Measurements from ENCODE around the gene ALKBH7.

ALKBH7 gene

GRCh38 chr19:6378486-6378885 lies 5.9 kb downstream of the ALKBH7 start:
- Histone ChIP-seq H3K4me1 (ENCODE audit: control insufficient read depth in 2 of 2, insufficient read depth in 2 of 2, low read length in 2 of 2) (peaks cover 4 to 6% of the 10 kb centered on the region in 2 donors), H3K9ac (ENCODE audit: low read depth in 1 of 2, low read length in 2 of 2) (no peak overlapping the region), H3K27me3 (ENCODE audit: control insufficient read depth in 2 of 2, insufficient read depth in 2 of 2, low read length in 2 of 2) (no peaks in the 10 kb centered on the region), H3K9me3 (ENCODE audit: control insufficient read depth in 2 of 2, low read length in 2 of 2) (no peaks in the 10 kb centered on the region), H3K27ac (ENCODE audit: low read depth in 2 of 2, low read length in 2 of 2) (no peak overlapping the region), H3K36me3 (ENCODE audit: control insufficient read depth in 2 of 2, insufficient read depth in 2 of 2, low read length in 2 of 2) (peaks cover 42% of the 10 kb centered on the region in 2 donors), H3K4me3 (ENCODE audit: low read length in 2 of 2) (no peak overlapping the region)

- no peak overlapping the region for H3K27ac ChIP-seq (ENCODE audit: low read depth in 2 of 2, low read length in 2 of 2)
- H3K36me3 ChIP-seq (ENCODE audit: control insufficient read depth in 2 of 2, insufficient read depth in 2 of 2, low read length in 2 of 2) = peaks cover 43 to 46% of the 10 kb centered on the region in 2 donors
- no peaks in the 10 kb centered on the region for H3K27me3 ChIP-seq (ENCODE audit: control insufficient read depth in 2 of 2, insufficient read depth in 2 of 2, low read length in 2 of 2)
- no peaks in the 10 kb centered on the region for H3K4me1 ChIP-seq (ENCODE audit: control insufficient read depth in 2 of 2, insufficient read depth in 2 of 2, low read length in 2 of 2)
- no peak overlapping the region for H3K9ac ChIP-seq (ENCODE audit: low read depth in 1 of 2, low read length in 2 of 2)
- H3K9me3 ChIP-seq (ENCODE audit: control insufficient read depth in 2 of 2, low read length in 2 of 2) = no peaks in the 10 kb centered on the region
- H3K4me3 ChIP-seq (ENCODE audit: low read length in 2 of 2) = no peak overlapping the region
These were observed 7.2 kb downstream of the ALKBH7 start for GRCh38 chr19:6379744-6380143.

DNA sequence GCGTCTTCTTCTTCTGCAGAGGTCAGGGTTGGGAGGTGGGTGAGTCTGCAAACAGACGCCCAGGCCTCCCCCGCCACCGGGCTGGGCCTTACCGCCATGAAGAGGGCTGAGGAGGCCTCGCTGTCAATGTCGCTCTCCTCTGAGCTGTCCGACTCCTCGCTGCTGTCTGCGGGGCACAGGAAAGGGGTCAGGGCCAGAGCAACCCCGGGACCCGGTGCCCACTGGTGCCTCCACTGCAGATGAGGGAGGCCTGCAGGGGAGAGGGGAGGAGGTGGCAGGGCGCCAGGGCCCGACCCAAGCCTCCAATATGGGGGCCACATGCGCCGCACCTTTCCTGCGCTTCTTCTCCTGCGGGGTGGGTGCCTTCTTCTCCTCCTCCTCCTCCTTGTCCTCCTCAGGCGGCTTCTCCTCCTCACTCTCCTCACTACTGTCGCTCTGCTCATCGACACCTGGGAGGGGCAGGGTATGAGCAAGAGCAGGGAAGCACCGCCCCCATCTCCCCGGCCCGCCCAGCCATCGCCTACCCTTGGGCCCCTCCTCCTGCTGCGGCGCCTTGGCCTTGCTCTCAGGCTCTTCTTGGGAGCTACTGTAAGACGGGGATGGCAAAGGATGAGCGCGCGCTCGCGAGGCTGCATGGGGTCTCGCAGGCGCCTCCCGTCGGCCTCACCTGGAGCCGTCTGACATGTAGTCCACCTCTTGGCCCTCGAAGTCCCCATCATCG lies 8.6 kb downstream of the ALKBH7 start:
- Histone ChIP-seq H3K36me3 (ENCODE audit: control insufficient read depth in 2 of 2, insufficient read depth in 2 of 2, low read length in 2 of 2) (peaks cover 36 to 50% of the 10 kb centered on the region in 2 donors), H3K9me3 (ENCODE audit: control insufficient read depth in 2 of 2, low read length in 2 of 2) (no peaks in the 10 kb centered on the region), H3K27me3 (ENCODE audit: control insufficient read depth in 2 of 2, insufficient read depth in 2 of 2, low read length in 2 of 2) (no peaks in the 10 kb centered on the region), H3K9ac (ENCODE audit: low read depth in 1 of 2, low read length in 2 of 2) (no peak overlapping the region), H3K4me3 (ENCODE audit: low read length in 2 of 2) (no peak overlapping the region), H3K4me1 (ENCODE audit: control insufficient read depth in 2 of 2, insufficient read depth in 2 of 2, low read length in 2 of 2) (no peaks in the 10 kb centered on the region), H3K27ac (ENCODE audit: low read depth in 2 of 2, low read length in 2 of 2) (no peak overlapping the region)

DNA sequence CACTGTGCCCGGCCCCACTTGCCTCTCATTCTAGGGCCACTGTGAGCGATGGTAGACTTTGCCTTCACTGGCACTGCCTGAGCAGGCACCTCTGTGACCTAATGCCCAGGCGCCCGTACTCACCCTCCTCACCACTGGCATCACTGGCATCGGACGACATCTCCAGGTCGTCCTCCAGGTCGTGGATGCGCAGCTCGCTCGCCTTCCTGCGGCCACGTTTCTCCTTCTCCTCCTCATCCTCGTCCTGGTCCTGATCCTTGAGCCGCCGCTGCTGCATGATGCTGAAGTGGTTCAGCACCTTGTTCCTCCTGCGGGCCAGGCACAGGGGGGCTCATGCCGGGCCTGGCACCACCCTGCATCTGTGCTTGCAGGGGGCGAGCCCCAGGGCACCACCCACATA lies 10.6 kb downstream of the ALKBH7 start:
- H3K4me3 ChIP-seq (ENCODE audit: low read length in 2 of 2) = no peak overlapping the region
- no peaks in the 10 kb centered on the region for H3K4me1 ChIP-seq (ENCODE audit: control insufficient read depth in 2 of 2, insufficient read depth in 2 of 2, low read length in 2 of 2)
- peaks cover 49 to 63% of the 10 kb centered on the region in 2 donors for H3K36me3 ChIP-seq (ENCODE audit: control insufficient read depth in 2 of 2, insufficient read depth in 2 of 2, low read length in 2 of 2)
- H3K9me3 ChIP-seq (ENCODE audit: control insufficient read depth in 2 of 2, low read length in 2 of 2) = no peaks in the 10 kb centered on the region
- no peaks in the 10 kb centered on the region for H3K27me3 ChIP-seq (ENCODE audit: control insufficient read depth in 2 of 2, insufficient read depth in 2 of 2, low read length in 2 of 2)
- H3K9ac ChIP-seq (ENCODE audit: low read depth in 1 of 2, low read length in 2 of 2) = no peak overlapping the region
- no peak overlapping the region for H3K27ac ChIP-seq (ENCODE audit: low read depth in 2 of 2, low read length in 2 of 2)

GRCh38 chr19:6384381-6384780 lies 11.8 kb downstream of the ALKBH7 start:
- Histone ChIP-seq H3K27ac (ENCODE audit: low read depth in 2 of 2, low read length in 2 of 2) (no peak overlapping the region), H3K4me3 (ENCODE audit: low read length in 2 of 2) (no peak overlapping the region), H3K36me3 (ENCODE audit: control insufficient read depth in 2 of 2, insufficient read depth in 2 of 2, low read length in 2 of 2) (peaks cover 59 to 73% of the 10 kb centered on the region in 2 donors), H3K27me3 (ENCODE audit: control insufficient read depth in 2 of 2, insufficient read depth in 2 of 2, low read length in 2 of 2) (no peaks in the 10 kb centered on the region), H3K9me3 (ENCODE audit: control insufficient read depth in 2 of 2, low read length in 2 of 2) (no peaks in the 10 kb centered on the region), H3K9ac (ENCODE audit: low read depth in 1 of 2, low read length in 2 of 2) (no peak overlapping the region), H3K4me1 (ENCODE audit: control insufficient read depth in 2 of 2, insufficient read depth in 2 of 2, low read length in 2 of 2) (no peaks in the 10 kb centered on the region)

DNA sequence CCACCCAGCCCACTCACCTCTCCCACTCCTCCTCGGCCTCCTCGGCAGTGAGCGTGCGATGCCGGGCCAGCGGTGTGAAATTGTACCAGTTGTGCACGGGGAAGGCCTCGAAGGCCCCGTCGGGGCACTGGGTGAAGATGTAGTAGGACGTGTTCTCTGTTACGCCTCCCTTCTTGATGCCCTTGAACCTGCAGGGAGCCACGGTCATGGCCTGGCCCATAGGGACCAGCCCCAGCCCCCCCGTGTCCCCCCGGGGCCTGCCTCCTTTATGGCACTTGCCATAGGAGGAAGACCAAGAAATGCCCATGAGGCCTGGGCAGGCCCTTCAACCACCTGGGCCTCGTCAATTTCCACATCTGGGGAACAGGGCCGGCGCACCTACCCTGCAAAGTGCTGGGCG lies 14.8 kb downstream of the ALKBH7 start:
- no peaks in the 10 kb centered on the region for H3K27me3 ChIP-seq (ENCODE audit: control insufficient read depth in 2 of 2, insufficient read depth in 2 of 2, low read length in 2 of 2)
- no peaks in the 10 kb centered on the region for H3K9me3 ChIP-seq (ENCODE audit: control insufficient read depth in 2 of 2, low read length in 2 of 2)
- peaks cover 40 to 57% of the 10 kb centered on the region in 2 donors for H3K36me3 ChIP-seq (ENCODE audit: control insufficient read depth in 2 of 2, insufficient read depth in 2 of 2, low read length in 2 of 2)
- H3K27ac ChIP-seq (ENCODE audit: low read depth in 2 of 2, low read length in 2 of 2) = no peak overlapping the region
- no peak overlapping the region for H3K9ac ChIP-seq (ENCODE audit: low read depth in 1 of 2, low read length in 2 of 2)
- H3K4me1 ChIP-seq (ENCODE audit: control insufficient read depth in 2 of 2, insufficient read depth in 2 of 2, low read length in 2 of 2) = peaks cover 4% of the 10 kb centered on the region in 2 donors
- no peak overlapping the region for H3K4me3 ChIP-seq (ENCODE audit: low read length in 2 of 2)

DNA sequence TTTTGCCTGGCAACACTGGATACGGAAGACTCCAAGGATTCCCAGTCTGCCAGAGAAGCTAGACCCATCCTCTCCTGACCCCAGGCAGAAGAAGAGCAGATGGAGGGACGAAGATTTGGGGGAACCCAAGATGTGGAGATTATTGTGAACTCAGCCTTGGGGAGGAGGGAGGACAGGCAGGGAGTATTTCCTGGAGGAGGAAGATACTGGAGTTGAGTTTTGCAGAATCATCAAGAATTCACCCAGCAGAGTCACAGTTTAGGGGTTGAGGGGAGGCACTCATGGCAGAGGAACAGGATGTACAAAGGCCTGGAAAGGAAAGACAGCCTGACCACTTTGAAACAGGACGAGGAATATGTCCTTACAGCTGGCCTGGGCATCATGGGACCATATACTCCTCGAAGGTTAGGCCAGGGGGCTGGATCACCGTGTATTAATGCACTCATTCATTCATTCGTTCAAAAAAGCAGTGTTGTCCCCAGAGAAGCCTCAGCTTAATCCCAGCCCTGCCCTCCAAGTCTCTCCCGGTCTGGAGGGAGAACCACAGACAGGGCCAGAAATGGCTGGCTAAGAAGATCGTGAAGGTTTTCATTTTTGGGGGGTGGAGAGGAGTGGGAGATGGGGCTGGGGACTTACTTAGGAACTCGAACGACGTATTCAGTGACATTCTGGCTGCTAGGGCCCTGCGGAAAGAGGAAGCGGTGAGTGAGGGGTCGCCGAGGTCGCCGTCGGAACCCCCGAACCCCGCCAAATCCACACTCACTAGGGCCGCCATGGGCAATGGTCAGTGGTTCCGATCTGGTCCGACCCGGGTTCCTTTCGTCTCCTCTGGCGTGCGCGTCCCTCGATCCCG lies 19.9 kb downstream of the ALKBH7 start:
- H3K27me3 ChIP-seq (ENCODE audit: control insufficient read depth in 2 of 2, insufficient read depth in 2 of 2, low read length in 2 of 2) = no peaks in the 10 kb centered on the region
- H3K27ac ChIP-seq (ENCODE audit: low read depth in 2 of 2, low read length in 2 of 2) = peak overlapping the region; percentile 95 to 98
- peak overlapping the region; percentile 85 to 86 for H3K9ac ChIP-seq (ENCODE audit: low read depth in 1 of 2, low read length in 2 of 2)
- no peaks in the 10 kb centered on the region for H3K9me3 ChIP-seq (ENCODE audit: control insufficient read depth in 2 of 2, low read length in 2 of 2)
- peak overlapping the region; percentile 84 to 92 for H3K4me3 ChIP-seq (ENCODE audit: low read length in 2 of 2)
- peaks cover 23 to 25% of the 10 kb centered on the region in 2 donors for H3K36me3 ChIP-seq (ENCODE audit: control insufficient read depth in 2 of 2, insufficient read depth in 2 of 2, low read length in 2 of 2)
- H3K4me1 ChIP-seq (ENCODE audit: control insufficient read depth in 2 of 2, insufficient read depth in 2 of 2, low read length in 2 of 2) = peaks cover 11 to 12% of the 10 kb centered on the region in 2 donors

DNA sequence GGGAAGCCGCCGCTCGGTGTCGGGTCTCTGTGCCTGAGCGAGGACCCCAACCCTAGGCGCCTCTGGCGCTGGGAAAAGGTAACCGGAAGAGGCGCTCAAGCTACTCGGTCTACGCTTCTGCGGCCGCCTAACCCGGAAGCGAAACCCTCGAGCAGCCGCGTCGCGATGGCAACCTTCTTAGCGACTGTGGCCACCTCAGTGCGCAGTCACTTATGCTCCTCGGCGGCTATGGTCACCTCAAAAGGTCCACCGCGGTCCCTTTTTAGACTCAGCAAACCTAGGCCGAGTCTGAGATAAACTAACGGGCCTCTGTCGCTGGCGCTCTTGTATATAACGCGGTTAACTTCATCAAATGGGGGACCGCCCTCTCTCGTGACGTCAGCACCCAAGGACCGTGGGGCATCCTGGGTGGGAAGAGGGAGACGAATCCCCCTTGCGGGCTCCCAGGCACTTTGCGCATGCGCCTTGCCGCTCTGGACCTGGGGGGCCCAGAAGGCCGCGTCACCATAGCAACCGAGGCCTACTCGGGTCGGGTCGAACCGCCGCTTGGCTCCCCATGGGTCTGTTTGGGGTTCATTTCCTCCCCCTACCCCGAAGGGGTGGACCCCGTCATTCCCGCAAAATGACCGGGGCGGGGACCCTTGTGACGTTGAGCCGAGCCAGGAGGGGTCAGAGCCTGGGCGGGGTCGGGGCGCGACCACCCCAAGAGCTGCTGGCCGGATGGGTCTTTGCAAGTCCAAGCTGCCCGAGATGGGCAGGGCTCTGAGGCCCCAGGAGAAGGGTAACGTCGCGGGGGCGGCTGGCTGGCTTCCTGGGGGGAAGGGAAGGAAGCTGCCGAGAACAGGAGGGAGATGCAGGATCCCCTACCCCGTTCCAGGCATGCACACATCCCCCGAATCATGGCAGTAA lies 20.7 kb downstream of the ALKBH7 start, which contains the start of gene GTF2F1:
Gene GTF2F1 (minus strand): TSS at position 91 of the 909 bp plus-strand sequence. CDS start 169 bp downstream, outside the sequence.
- Histone ChIP-seq H3K27ac (ENCODE audit: low read depth in 2 of 2, low read length in 2 of 2) (peak within 1 kb of the TSS; percentile 95 to 98), H3K4me1 (ENCODE audit: control insufficient read depth in 2 of 2, insufficient read depth in 2 of 2, low read length in 2 of 2) (peaks cover 11 to 12% of the 10 kb centered on the region in 2 donors), H3K9me3 (ENCODE audit: control insufficient read depth in 2 of 2, low read length in 2 of 2) (no peaks in the 10 kb centered on the region), H3K4me3 (ENCODE audit: low read length in 2 of 2) (peak within 1 kb of the TSS; percentile 84 to 92), H3K27me3 (ENCODE audit: control insufficient read depth in 2 of 2, insufficient read depth in 2 of 2, low read length in 2 of 2) (no peaks in the 10 kb centered on the region), H3K36me3 (ENCODE audit: control insufficient read depth in 2 of 2, insufficient read depth in 2 of 2, low read length in 2 of 2) (peaks cover 16 to 19% of the 10 kb centered on the region in 2 donors), H3K9ac (ENCODE audit: low read depth in 1 of 2, low read length in 2 of 2) (peak within 1 kb of the TSS; percentile 85 to 86)

- peaks cover 10 to 13% of the 10 kb centered on the region in 2 donors for H3K36me3 ChIP-seq (ENCODE audit: control insufficient read depth in 2 of 2, insufficient read depth in 2 of 2, low read length in 2 of 2)
- no peaks in the 10 kb centered on the region for H3K9me3 ChIP-seq (ENCODE audit: control insufficient read depth in 2 of 2, low read length in 2 of 2)
- H3K4me1 ChIP-seq (ENCODE audit: control insufficient read depth in 2 of 2, insufficient read depth in 2 of 2, low read length in 2 of 2) = peaks cover 11 to 12% of the 10 kb centered on the region in 2 donors
- H3K27ac ChIP-seq (ENCODE audit: low read depth in 2 of 2, low read length in 2 of 2) = peak overlapping the region; percentile 95 to 98
- H3K27me3 ChIP-seq (ENCODE audit: control insufficient read depth in 2 of 2, insufficient read depth in 2 of 2, low read length in 2 of 2) = no peaks in the 10 kb centered on the region
- H3K4me3 ChIP-seq (ENCODE audit: low read length in 2 of 2) = peak overlapping the region; percentile 84 to 92
- H3K9ac ChIP-seq (ENCODE audit: low read depth in 1 of 2, low read length in 2 of 2) = peak overlapping the region; percentile 85 to 86
These were observed 21.4 kb downstream of the ALKBH7 start for GRCh38 chr19:6393983-6394412.

Data from mucosa of rectum (tissue), 2 donors.